T-helper 2 cell (primary cell): ENCODE measurements around the gene TCP1.
"Not testable (repeated sequence)": the region's sequence is repeated elsewhere in the genome, so short reads cannot be mapped to it uniquely, and the experiment has no call there.

ENCODE experiments used
- DNase-seq, 5 experiments: peaks; one replicate each; pipeline versions ENCODE4 v3.0.0 to v3.0.0-alpha.2; 2012 to 2022

TCP1 gene

GRCh38 chr6:159769470-159769869 lies 19.9 kb downstream of the TCP1 start:
- DNase-seq = no peak

- no peak for DNase-seq
These were observed 22.5 kb downstream of the TCP1 start for GRCh38 chr6:159766906-159767305.

- DNase-seq = peak in 4 of 5 experiments; percentile 11 to 50 (median 27)
These were observed 26.6 kb downstream of the TCP1 start for GRCh38 chr6:159762681-159763293.

GRCh38 chr6:159761873-159762680 lies 27.3 kb downstream of the TCP1 start, which contains the start of gene ACAT2:
TSS of gene ACAT2 (plus strand) at chr6:159762045. CDS start at chr6:159762088, 43 bp downstream.
- peak; percentile 86 to 98 (median 88) for DNase-seq

- no peak for DNase-seq
These were observed 28.1 kb downstream of the TCP1 start for GRCh38 chr6:159761129-159761872.

GRCh38 chr6:159760602-159761057 lies 28.8 kb downstream of the TCP1 start:
- no peak for DNase-seq

- DNase-seq = no peak
These were observed 29.8 kb downstream of the TCP1 start for GRCh38 chr6:159759645-159760044.

GRCh38 chr6:159758031-159759001 lies 31.1 kb downstream of the TCP1 start:
- DNase-seq = no peak

- no peak for DNase-seq
These were observed 32.9 kb downstream of the TCP1 start for GRCh38 chr6:159756508-159756907.

- no peak for DNase-seq
These were observed 34.2 kb downstream of the TCP1 start for GRCh38 chr6:159754959-159755914.

- DNase-seq = no peak
These were observed 35.0 kb downstream of the TCP1 start for GRCh38 chr6:159754401-159754800.

- DNase-seq = no peak
These were observed 36.1 kb downstream of the TCP1 start for GRCh38 chr6:159753081-159753872.

GRCh38 chr6:159751448-159751847 lies 38.0 kb downstream of the TCP1 start:
- no peak for DNase-seq

GRCh38 chr6:159748127-159748526 lies 41.3 kb downstream of the TCP1 start:
- not testable (repeated sequence) for DNase-seq

- DNase-seq = no peak
These were observed 42.6 kb downstream of the TCP1 start for GRCh38 chr6:159746759-159747158.

GRCh38 chr6:159745081-159745480 lies 44.3 kb downstream of the TCP1 start:
- DNase-seq = no peak

- DNase-seq = no peak
These were observed 47.2 kb downstream of the TCP1 start for GRCh38 chr6:159742165-159742564.

GRCh38 chr6:159739341-159739740 lies 50.1 kb downstream of the TCP1 start:
- DNase-seq = no peak

GRCh38 chr6:159736908-159737307 lies 52.5 kb downstream of the TCP1 start:
- DNase-seq = no peak

GRCh38 chr6:159733395-159733794 lies 56.0 kb downstream of the TCP1 start:
- DNase-seq = not testable (repeated sequence)
